Ovary (tissue), 9 donors: ENCODE data around the gene GP9. TPM values are rescaled to one million over a fixed set of nuclear protein-coding genes. Genes with fewer than 3 reads are reported as not detected.

Experiments used
- DNase-seq, 5 donors: peaks; one replicate each; pipeline ENCODE4 v3.0.0-alpha.2; 2019 to 2020
- H3K27ac ChIP-seq, 2 donors: fragments of 200-600 bp; one replicate each; pipeline versions ENCODE4 v1.5.1 to v1.8.0; 2019 to 2022
- H3K27me3 ChIP-seq: fragments of 200-600 bp; one replicate; pipeline ENCODE4 v1.8.0; 2022
- H3K36me3 ChIP-seq: fragments of 200-600 bp; sonication (generic); one replicate; pipeline ENCODE4 v1.5.1; 2019
- H3K4me1 ChIP-seq: one replicate; pipeline ENCODE4 v1.8.1; 2013; ENCODE audit warnings: mild to moderate bottlenecking, moderate library complexity; ENCODE audit not compliant: insufficient read depth
- H3K4me3 ChIP-seq: fragments of 200-600 bp; sonication (generic); one replicate; pipeline ENCODE4 v1.5.1; 2017
- H3K9me3 ChIP-seq, 2 donors: fragments of 200-600 bp in 1 of 2; sonication (generic) in 1 of 2; one replicate each; pipeline versions ENCODE4 v1.5.1 to v1.8.1; 2013 to 2019; ENCODE audit warnings: mild to moderate bottlenecking in 1 of 2, moderate library complexity in 1 of 2
- CTCF ChIP-seq, 3 donors: fragments of 450-650 bp in 2 of 3; fragments of 200-600 bp in 1 of 3; IDR thresholded peaks; one replicate each; pipeline versions ENCODE4 v1.5.1 to v1.8.0; 2016 to 2022; ENCODE audit warnings: antibody characterized with exemption in 3 of 3, mild to moderate bottlenecking in 1 of 3
- EP300 ChIP-seq: sonication (generic); formaldehyde crosslinking; IDR thresholded peaks from one replicate; pipeline ENCODE4 v1.6.1; 2017; ENCODE audit warnings: antibody characterized with exemption
- POLR2A ChIP-seq: fragments of 450-650 bp; IDR thresholded peaks from one replicate; pipeline ENCODE4 v1.6.1; 2017; ENCODE audit warnings: antibody characterized with exemption, mild to moderate bottlenecking, moderate library complexity
- WGBS, 3 donors: extraction: QIAGEN DNeasy Blood & Tissue Kit in 1 of 3; methylation state at CpG; one replicate each; pipeline versions ENCODE4 v1.1.5 to v1.1.7; 2013 to 2017; 5-methylcytosine and 5-hydroxymethylcytosine counted together
- intact Hi-C, 4 donors: fragments of 100-400 bp; cut with DNase I; formaldehyde crosslinking; loops; one replicate each; pipeline versions ENCODE4 v1.11.0 to v1.15.1; 2022 to 2023
- polyA plus RNA-seq, 2 donors: library from polyadenylated mRNA; stranded (reverse); fragments of 200-250 nt in 1 of 2; fragments of 350-450 nt in 1 of 2; fragmentation: Illumina TruSeq in 1 of 2; extraction: RNeasy Lipid Tissue Mini Kit (QIAGEN cat#74804) in 1 of 2; gene quantifications; one replicate each; pipeline ENCODE4 v1.2.3, GENCODE V29; 2013 to 2014
- total RNA-seq, 7 donors: library from RNA; depleted of rRNA in 2 of 7; stranded (reverse); fragments of >200 nt in 2 of 7; fragmentation: NEBNext Ultra II Directional in 3 of 7; extraction: Animal tissue kit (Norgen Biotek cat#: 25700) in 3 of 7; gene quantifications; one replicate each; pipeline versions ENCODE4 v1.1.0 to v1.2.4, GENCODE V29; 2016 to 2023
- donor health status: DM: no; HTN: no; CAD: no; lungs with moderate emphysema.
- donor health status: DM: no; HTN: no; CAD: no.
- donor health status: Bipolar disorder and iron deficiency.
- donor health status: DM: yes; HTN: yes; CAD: no.
- donor health status: DM: no; HTN: no; CAD: no.
- donor health status: DM: yes; HTN: yes; CAD: no.

Gene GP9
- total and polyA plus RNA-seq, 9 donors: not detected

DNA sequence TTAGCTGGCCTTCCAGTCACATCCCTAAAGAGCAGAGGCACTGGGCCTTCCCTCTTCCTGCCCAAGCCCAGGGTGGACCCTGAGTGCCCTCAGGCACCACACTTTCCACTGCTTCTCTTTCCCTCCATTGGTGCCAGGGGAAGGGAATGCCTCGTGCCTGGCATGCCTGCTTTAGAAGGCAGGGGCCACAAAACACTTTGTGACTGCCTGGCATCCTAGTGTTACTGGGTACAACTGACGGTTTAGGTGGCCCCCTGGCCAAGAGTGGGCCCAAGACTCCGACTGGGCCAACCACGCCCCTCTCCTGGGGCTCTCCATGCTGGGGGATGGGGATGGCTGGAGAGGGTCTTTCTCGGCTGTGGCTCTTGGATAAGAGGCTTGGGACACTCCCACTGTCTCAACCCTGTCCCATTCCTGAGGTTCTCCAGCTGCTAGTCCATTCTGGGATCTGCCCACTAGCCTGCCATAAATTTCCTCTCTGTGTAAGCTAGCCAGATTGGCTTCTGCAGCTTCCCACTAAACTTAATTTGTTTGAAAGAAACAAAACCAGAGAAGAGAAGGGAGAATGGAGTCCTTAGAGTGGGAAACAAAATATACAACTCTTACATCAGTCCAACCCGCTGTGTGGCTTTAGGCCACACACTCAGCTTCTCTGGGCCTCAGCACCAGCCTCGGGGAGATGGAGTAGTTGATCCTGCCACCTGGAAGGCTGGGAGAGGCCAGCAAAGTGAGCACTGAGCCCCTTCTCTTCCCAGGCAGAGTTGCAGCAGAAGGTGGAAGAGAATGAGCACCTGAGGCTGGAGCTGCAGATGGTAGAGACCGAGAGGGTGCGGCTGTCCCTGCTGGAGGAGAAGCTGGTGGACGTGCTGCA lies 24.1 kb upstream of the GP9 start:
- no peaks in the 10 kb centered on the region for H3K27me3 ChIP-seq
- H3K9me3 ChIP-seq: no peaks in the 10 kb centered on the region
- H3K4me3 ChIP-seq: no peak overlapping the region
- H3K36me3 ChIP-seq: no peaks in the 10 kb centered on the region
- DNase-seq: peak in 2 of 5 donors; percentile 4 to 6
- 78 to 79% (median 78%) methylated on average over 10 of the region's 10 CpGs for WGBS, 3 donors
- H3K27ac ChIP-seq: no peak overlapping the region
- intact Hi-C loops: no loop called here
- no peaks in the 10 kb centered on the region for H3K4me1 ChIP-seq
- TF ChIP-seq CTCF (IDR thresholded peaks at IDR 0.05) (no peak), EP300 (no peak), POLR2A (no peak)

DNA sequence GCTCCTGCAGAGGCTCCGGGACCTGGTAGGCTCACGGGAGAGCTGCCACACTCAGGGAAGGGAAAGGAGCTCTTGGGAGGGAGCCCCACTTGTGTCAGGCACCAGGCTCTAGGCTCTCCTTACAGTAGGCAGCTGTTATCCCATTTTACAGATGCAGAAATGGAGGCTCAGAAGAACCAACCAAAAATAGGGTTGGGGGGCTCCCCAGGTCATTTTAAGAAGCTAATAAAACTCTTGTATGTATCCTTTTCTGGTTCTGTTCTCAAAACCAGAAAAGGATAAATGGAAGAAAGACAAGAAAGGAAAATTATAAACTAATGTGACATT lies 23.5 kb upstream of the GP9 start:
- 4 to 100% (median 32%) methylated on average over 2 of the region's 2 CpGs for WGBS, 3 donors
- intact Hi-C loops: no loop called here
- no peaks in the 10 kb centered on the region for H3K9me3 ChIP-seq
- H3K27me3 ChIP-seq: no peaks in the 10 kb centered on the region
- no peaks in the 10 kb centered on the region for H3K36me3 ChIP-seq
- DNase-seq: peak in 1 of 5 donors; percentile 9
- H3K27ac ChIP-seq: no peak overlapping the region
- no peak for TF ChIP-seq EP300
- H3K4me1 ChIP-seq: no peaks in the 10 kb centered on the region
- no peak overlapping the region for H3K4me3 ChIP-seq

GRCh38 chr3:129038121-129038855 lies 22.3 kb upstream of the GP9 start:
- Histone ChIP-seq H3K36me3 (no peaks in the 10 kb centered on the region), H3K9me3 (no peaks in the 10 kb centered on the region), H3K4me1 (no peaks in the 10 kb centered on the region), H3K27me3 (no peaks in the 10 kb centered on the region), H3K27ac (no peak overlapping the region), H3K4me3 (no peak overlapping the region)
- peak in 2 of 5 donors; percentile 7 to 25 for DNase-seq
- WGBS, 3 donors: 80 to 91% (median 88%) methylated on average over 10 of the region's 10 CpGs
- TF ChIP-seq EP300: no peak
- TF ChIP-seq CTCF (IDR thresholded peaks at IDR 0.05): no peak
- TF ChIP-seq POLR2A: no peak
- intact Hi-C loops: no loop called here

DNA sequence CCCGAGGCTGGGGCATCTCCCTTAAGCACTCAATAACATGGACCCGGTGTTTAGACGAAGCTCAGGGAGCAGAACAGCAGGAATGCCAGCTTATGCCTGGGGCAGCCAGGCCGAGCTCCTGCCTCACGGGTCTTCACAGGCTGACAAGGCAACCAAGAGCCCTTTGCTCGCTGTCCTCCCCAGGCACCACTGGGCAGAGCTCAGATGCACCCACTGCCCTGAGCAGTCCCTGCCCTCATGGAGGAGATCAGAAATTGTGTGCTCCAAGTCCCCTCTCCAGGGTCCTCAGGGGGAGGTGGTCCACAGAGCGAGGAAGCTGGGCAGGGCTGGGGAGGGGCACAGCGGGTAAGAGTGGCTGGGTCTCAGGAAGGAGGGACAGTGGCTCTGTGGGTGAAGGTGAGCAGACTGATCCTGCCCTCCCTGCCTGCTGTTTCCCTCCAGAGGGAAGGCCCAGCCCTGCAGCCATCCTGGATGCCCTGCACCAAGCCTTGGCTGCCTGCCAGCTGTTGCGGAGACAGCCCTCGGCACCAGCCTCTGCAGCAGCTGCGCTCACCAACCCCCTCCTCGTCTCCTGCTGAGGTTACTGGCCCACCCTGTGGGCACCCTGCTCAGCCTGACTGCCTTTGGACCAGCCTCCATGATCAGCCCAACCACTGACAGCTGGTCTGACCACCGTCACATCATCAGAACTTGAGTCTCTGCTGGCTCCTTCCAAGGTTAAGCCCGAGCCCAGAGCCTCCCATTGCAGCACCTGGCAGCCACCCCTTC lies 21.1 kb upstream of the GP9 start:
- no peak for TF ChIP-seq CTCF (IDR thresholded peaks at IDR 0.05)
- TF ChIP-seq POLR2A: no peak
- TF ChIP-seq EP300: no peak
- Histone ChIP-seq H3K27me3 (no peaks in the 10 kb centered on the region), H3K9me3 (no peaks in the 10 kb centered on the region), H3K27ac (no peak overlapping the region), H3K4me3 (no peak overlapping the region), H3K36me3 (no peaks in the 10 kb centered on the region), H3K4me1 (no peaks in the 10 kb centered on the region)
- WGBS, 3 donors: 71 to 77% (median 76%) methylated on average over 14 of the region's 14 CpGs
- DNase-seq: peak in 2 of 5 donors; percentile 40 to 44
- intact Hi-C loops: no loop called here
